BJ (cell line): ENCODE data around the gene SMO. TPM values are rescaled to one million over a fixed set of nuclear protein-coding genes. Genes with fewer than 3 reads are reported as not detected.
A peak's percentile ranks its signal among the peaks of the same experiment; 100 is the strongest.
"Not testable (repeated sequence)": the region's sequence is repeated elsewhere in the genome, so short reads cannot be mapped to it uniquely, and the experiment has no call there.

Experiments used
- CTCF ChIA-PET: fragments of 350-600 bp; formaldehyde crosslinking; extraction: SDS; loops from one replicate; lab custom pipeline; 2021; ENCODE audit warnings: antibody characterized with exemption, inconsistent platforms; lab: Yijun Ruan, JAX
- POLR2A ChIA-PET: fragments of 300-600 bp; sonication (Branson Sonifier 250); formaldehyde crosslinking; extraction: SDS; loops from one replicate; lab custom pipeline; 2021; ENCODE audit warnings: antibody characterized with exemption; lab: Charles Lee
- DNase-seq: peaks from one replicate; pipeline ENCODE4 v3.0.0-alpha.2; 2011; ENCODE audit warnings: low read depth
- H3K27me3 ChIP-seq: 2 replicates; pipeline ENCODE4 v1.6.0; 2011; ENCODE audit warnings: low read length; ENCODE audit not compliant: control insufficient read depth, insufficient read depth
- H3K36me3 ChIP-seq: 2 replicates; pipeline ENCODE4 v1.5.1; 2011; ENCODE audit warnings: low read length; ENCODE audit not compliant: control insufficient read depth, insufficient read depth
- H3K4me3 ChIP-seq: 2 replicates; pipeline ENCODE4 v1.5.1; 2011; ENCODE audit warnings: low read depth, mild to moderate bottlenecking, control low read depth, low read length
- polyA plus RNA-seq: library from polyadenylated mRNA; depleted of rRNA; stranded (reverse); fragments of >200 nt; gene quantifications from 2 replicates; pipeline ENCODE4 v1.2.3, GENCODE V29; 2011
- TF ChIP-seq, protein P1 (sequence below): IDR thresholded peaks from 2 replicates; pipeline ENCODE4 v1.5.1; 2011; ENCODE audit warnings: low read depth, mild to moderate bottlenecking, control low read depth, inconsistent platforms, low read length, moderate library complexity; ENCODE audit not compliant: insufficient read depth

The SMO gene
- polyA plus RNA-seq, 1 experiment, result 10.8 TPM

DNA sequence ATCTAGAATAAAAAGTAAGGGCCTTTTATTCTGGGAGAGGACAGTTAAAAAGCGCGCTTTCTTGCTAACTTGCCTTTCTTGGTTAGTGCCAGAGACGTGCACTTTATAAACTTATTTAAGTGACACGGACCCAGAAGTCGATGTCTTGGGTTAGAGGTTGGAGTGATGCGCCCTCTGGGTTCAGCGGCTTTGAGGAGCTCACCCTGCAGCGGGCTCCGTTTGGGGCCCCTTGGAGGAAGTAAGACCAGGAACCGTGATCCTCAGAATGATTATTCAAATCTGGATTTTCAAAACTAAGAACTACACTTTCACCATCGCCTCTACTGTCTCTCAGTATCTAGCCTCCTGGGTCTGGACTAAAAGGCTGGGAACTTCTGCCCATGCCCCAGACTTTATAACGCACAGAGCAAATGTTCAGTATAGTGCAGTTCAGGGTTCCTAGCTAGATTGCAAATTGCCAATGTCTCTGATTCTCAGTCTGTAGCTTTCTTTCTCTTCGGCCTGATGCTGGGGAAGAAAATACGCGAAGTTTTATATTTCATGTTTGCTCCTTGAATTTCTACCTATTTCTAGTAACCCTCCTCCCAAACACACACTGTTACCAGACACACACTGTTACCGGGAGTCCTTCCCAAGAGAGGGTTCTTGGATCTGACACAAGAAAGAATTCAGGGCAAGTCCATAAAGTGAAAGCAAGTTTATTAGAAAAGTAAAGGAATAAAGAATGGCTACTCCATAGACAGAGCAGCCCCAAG, 18.6 kb upstream of the SMO start:
- ChIA-PET CTCF (interaction anchor here (0.9 to 11.3 kb wide), 3 partner anchors 12 to 49 kb away, joined by 3 to 186 read pairs (median 4); no protein-coding TSS in a partner anchor), POLR2A (no interaction called here)
- Histone ChIP-seq H3K36me3 (no peaks in the 10 kb centered on the region), H3K4me3 (peak overlapping the region; percentile 42), H3K27me3 (peaks cover 14% of the 10 kb centered on the region)
- TF ChIP-seq, protein P1, sequence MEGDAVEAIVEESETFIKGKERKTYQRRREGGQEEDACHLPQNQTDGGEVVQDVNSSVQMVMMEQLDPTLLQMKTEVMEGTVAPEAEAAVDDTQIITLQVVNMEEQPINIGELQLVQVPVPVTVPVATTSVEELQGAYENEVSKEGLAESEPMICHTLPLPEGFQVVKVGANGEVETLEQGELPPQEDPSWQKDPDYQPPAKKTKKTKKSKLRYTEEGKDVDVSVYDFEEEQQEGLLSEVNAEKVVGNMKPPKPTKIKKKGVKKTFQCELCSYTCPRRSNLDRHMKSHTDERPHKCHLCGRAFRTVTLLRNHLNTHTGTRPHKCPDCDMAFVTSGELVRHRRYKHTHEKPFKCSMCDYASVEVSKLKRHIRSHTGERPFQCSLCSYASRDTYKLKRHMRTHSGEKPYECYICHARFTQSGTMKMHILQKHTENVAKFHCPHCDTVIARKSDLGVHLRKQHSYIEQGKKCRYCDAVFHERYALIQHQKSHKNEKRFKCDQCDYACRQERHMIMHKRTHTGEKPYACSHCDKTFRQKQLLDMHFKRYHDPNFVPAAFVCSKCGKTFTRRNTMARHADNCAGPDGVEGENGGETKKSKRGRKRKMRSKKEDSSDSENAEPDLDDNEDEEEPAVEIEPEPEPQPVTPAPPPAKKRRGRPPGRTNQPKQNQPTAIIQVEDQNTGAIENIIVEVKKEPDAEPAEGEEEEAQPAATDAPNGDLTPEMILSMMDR, result no peak
- DNase-seq, result no peak

DNA sequence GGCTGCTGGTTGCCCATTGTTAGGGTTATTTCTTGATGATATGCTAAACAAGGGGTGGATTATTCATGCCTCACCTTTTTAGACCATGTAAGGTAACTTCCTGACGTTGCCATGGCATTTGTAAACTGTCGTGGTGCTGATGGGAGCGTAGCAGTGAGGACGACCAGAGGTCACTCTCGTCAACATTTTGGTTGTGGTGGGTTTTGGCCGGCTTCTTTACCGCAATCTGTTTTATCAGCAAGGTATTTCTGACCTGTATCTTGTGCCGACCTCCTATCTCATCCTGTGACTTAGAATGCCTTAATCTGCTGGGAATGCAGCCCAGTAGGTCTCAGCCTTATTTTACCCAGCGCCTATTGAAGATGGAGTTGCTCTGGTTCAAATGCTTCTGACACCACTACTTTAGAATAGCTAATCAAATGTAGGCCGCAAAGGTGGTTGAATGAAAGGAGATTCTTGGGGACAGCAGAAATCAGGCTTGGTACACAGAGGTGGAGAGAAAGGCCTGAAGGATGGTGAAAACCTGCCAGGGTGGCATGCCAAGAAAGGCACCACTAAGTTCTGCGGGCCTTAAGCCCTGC, 17.9 kb upstream of the SMO start:
- Histone ChIP-seq H3K27me3 (peaks cover 15% of the 10 kb centered on the region), H3K36me3 (no peaks in the 10 kb centered on the region), H3K4me3 (no peak overlapping the region)
- POLR2A ChIA-PET, result no interaction called here
- CTCF ChIA-PET, result interaction anchor here (1.3 kb wide), 1 partner anchor 40 kb away, joined by 7 read pairs; no protein-coding TSS in a partner anchor
- TF ChIP-seq, protein P1, result no peak
- DNase-seq, result no peak

DNA sequence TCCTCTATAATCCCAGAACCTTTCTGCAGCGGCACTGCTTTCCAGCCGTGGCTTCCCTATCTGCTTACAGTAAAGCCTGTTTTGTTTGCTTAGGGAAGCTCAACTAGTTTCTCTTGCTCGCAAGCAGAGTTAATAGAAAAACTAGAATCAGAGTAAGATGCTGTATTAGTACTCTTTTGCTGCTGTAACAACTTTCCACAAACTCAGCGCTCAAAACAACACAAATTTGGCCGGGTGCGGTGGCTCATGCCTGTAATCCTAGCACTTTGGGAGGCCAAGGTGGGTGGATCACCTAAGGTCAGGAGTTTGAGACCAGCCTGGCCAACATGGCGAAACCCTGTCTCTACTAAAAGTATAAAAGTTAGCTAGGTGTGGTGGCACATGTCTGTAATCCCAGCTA, 14.6 kb upstream of the SMO start:
- H3K36me3 ChIP-seq, POLR2A ChIA-PET: not testable (repeated sequence)
- CTCF ChIA-PET, result interaction anchor here (2.4 to 2.5 kb wide), 2 partner anchors 10 to 36 kb away, joined by 10 to 12 read pairs; no protein-coding TSS in a partner anchor

DNA sequence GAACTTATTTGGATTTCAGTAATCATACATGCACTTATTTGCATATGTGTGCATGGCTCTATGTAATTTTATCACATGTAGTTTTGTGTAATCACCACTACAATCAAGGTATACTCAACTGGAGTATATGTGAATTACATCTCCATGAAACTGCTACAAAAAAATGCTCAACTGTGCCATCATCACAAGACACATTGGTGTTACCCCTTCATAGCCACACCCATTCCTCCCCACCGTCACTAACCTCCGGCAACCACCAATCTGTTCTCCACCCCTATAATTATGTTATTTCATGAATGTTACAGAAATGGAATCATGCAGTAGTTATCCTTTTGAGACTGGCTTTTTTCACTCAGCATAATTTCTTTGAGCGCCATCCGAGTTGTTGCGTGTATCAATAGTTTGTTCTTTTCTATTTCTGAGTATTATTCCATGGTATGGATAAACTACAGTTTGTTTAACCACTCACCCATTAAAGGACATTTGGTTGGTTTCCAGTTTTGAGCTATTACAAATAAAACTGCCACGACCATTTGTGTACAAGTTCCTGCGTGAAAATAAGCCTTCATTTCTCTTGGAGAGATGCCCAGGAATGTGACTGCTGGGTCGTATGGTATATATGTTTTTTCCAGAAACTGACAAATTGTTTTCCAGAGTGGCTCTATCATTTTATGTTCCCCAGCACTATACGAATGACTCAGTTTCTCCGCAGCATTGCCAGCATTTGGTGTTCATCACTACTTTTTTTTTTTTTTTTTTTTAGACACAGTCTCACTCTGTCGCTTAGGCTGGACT, 11.3 kb upstream of the SMO start:
- no peak for DNase-seq
- Histone ChIP-seq H3K36me3 (no peaks in the 10 kb centered on the region), H3K4me3 (no peak overlapping the region), H3K27me3 (peaks cover 10% of the 10 kb centered on the region)
- CTCF ChIA-PET, result interaction anchor here (1.0 kb wide), 1 partner anchor 13 kb away, joined by 3 read pairs; no protein-coding TSS in a partner anchor
- POLR2A ChIA-PET, result no interaction called here
- TF ChIP-seq, protein P1, result no peak

More for the DNA sequence above, 14.6 kb upstream of the SMO start:
- DNase-seq, H3K4me3 ChIP-seq, H3K27me3 ChIP-seq: not testable (repeated sequence)

DNA sequence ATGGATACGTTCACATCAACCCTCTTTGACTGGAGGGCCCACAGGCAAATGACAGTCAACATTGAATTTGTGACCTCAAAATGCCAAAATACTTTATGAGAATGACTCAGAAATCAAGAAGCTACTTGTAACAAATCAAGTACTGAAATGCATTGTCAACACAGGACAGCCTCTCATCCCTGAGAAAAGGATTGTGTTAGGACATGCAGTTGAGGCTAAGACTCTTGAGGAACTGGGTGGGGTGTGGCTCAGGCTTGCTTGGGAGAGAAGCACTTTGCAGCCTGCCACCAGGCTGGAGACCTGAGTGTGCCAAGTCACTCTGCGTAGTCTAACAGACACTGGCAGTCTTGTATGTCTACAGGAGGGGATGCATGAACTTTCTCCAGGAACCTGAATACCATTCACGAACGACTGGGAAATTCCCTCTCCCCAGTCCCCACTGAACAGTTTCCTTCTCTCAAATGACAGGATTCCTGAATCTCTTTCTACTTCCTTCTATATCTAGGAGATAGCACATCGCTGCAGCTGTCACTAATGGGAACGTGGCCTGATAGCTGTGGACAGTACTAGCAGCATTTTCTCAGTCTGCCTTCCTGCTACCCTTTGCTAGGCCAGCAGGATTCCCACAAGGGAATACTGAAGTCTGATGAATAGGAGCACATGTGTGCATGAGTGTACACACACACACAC, 3.3 kb upstream of the SMO start:
- ChIA-PET POLR2A (no interaction called here), CTCF (interaction anchor here (1.3 kb wide), 1 partner anchor 21 kb away, joined by 4 read pairs; no protein-coding TSS in a partner anchor)
- TF ChIP-seq, protein P1, result no peak
- Histone ChIP-seq H3K36me3 (no peaks in the 10 kb centered on the region), H3K4me3 (no peak overlapping the region), H3K27me3 (peaks cover 6% of the 10 kb centered on the region)
- DNase-seq, result no peak
